HG03196 (cell line): ENCODE measurements around the gene HOXB1.
"Not testable (repeated sequence)": the region's sequence is repeated elsewhere in the genome, so short reads cannot be mapped to it uniquely, and the experiment has no call there.

ENCODE experiments used
- ATAC-seq: cut with Tn5 transposase; IDR thresholded peaks from one replicate; pipeline ENCODE4 v1.9.1; 2021; ENCODE audit not compliant: unreplicated experiment

HOXB1 gene

DNA sequence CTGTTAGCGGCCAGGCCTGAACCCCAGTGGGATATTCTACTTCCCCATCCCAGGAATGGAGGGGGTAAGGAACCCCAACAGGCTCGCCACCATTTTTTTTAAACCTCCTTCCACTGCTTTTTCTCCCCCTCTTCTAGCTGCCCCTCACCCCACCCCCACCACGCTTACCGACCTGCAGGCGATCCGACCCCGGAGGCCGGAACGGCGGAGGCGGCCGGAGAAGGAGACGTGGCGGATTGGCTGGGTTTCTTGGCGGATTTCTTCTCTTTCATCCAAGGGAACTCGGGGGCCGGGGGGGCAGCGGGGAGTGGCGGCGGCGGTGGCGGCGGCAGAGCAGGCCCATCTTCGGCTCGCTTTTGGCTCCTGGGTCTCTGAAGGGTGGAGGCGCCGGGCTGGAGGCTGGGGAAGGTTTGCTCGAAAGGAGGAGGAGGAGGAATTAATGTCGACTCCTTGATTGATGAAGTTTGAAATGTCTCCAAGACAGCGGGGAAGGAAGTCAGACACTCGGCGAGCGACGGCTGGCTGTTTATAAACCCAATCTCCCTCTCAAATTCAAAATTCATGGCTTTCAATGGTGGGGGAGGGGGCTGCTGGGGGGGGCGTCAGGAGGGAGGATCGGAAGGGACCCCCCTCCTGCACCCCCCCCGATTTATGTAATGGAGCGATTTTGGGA, 13.7 kb upstream of the HOXB1 start:
- no peak for ATAC-seq

DNA sequence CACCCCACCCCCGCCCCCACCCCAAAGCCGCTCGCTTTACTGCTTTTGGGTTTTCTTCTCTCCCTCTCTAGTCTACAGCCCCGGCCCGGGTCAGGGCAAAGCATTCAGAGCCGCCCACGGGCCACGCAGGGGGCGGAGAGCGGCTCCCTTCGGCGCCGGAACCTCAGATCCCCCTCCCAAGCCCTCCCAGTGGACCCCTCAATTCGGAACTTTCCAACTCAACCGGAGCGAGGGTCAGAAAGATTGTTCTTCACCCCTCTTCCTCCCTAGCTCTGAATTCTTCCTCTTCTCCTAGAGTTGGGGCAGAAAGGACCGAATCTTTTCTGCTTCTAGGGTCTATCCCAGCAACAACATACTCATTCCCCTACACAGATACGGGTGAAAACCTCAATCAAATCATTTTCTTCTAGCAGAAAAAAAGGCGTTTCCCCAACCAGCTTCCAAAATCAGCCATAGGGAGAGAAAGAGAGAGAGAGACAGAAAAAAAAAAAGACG, 13.1 kb upstream of the HOXB1 start:
- ATAC-seq: peak; percentile 12

DNA sequence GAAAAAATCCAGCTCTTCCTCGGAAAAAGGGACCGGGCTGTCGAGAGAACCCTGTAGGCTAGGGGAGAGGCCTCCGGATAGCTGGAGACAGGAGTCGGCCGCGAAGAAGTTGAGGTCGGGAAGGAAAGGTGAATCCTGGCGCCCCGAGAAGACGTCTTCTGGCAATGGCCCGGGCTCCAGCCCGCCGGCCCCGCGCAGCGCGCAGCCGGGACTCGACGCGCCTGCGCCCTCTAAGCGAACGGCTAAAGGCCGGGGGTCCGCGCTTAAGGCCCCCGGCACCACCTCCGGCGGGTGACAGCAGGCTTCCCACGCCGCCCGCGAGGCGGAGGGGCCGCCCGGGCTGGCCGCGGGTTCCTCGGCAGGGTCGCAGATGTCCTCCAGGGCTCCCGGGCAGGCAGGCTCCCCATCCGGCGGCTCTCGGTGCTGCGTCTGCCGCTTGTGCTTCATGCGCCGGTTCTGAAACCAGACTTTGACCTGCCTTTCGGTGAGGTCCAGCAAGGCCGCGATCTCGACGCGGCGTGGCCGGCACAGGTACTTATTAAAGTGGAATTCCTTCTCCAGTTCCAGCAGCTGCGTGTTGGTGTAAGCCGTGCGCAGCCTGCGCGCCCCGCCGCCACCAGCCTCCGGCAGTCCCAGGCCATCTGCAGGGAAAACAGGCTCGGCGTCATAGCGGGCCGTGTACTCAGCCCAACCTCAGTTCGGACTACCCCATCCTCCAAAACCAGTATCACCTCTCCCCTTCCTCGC, 12.5 kb upstream of the HOXB1 start:
- peak; percentile 50 for ATAC-seq

DNA sequence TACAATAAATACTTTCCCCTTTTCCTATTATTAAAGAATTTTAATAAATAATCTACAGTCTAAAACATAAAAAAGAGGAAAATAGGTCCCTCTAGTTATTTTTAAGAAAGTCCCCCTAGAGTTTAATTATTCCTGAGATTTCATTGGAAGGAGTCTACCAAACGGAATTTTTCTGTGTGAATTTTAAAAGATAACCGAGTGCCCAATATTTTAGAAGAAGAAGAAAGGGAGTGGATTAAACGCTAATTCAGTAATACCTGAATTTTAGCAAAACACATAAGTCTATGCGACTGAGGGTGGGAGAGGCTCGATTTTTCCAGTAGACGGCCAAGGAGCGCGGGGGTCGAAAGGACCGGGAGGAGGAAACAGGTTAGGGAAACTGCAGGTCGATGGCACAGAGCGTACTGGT, 11.9 kb upstream of the HOXB1 start:
- ATAC-seq: no peak

DNA sequence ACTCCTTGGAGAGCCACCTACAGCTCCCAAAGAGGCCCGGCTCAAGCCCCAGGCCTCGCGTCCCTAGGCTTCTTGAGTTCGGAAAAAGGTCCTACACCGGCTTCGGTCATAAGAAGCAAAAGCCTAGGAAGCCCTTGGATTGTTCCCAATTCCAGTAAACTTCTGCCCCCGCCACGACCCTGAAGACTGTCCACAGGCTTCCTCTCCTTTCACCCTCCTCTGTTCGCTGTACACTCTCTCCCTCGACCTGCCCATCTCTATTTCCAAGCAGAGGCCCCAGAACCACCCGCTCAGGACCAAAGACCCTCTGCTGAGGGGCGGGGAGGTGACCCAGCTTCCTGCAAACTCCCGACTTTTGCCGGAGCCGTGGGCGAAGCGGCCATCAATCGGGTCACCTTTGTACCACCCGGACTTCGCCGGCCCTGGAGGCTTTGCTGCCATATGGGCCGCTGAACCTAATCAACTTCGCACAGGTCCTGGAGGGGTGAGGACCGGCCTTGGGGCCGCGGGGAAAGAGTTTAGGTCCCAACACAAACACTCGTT, 11.4 kb upstream of the HOXB1 start:
- no peak for ATAC-seq

DNA sequence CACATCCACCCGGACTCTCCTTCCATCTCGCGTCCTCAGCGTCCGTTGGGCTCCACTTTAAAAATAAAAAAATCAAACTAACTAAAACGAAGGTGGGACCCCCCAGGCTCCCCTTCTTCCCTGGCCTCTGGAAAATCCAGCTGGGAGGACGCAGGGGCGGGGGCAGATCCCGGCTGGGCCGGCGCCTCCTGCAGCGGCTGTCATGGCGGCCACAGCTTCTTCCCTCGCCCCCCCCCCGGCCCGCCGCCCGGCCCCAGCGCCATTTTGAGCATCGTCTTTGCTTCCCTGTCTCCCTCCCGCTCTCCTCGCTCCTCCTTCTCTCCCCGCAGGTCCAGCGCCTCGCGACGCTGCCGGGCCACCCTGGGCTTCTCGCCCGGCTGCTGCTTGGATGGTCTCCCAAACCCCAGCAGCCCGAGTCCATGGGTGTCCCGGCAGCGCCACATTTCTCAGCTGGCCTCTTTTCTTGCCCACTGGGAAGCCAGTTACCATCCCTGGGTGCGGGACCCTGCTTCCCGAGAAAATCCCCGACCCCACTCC, 10.8 kb upstream of the HOXB1 start:
- no peak for ATAC-seq

DNA sequence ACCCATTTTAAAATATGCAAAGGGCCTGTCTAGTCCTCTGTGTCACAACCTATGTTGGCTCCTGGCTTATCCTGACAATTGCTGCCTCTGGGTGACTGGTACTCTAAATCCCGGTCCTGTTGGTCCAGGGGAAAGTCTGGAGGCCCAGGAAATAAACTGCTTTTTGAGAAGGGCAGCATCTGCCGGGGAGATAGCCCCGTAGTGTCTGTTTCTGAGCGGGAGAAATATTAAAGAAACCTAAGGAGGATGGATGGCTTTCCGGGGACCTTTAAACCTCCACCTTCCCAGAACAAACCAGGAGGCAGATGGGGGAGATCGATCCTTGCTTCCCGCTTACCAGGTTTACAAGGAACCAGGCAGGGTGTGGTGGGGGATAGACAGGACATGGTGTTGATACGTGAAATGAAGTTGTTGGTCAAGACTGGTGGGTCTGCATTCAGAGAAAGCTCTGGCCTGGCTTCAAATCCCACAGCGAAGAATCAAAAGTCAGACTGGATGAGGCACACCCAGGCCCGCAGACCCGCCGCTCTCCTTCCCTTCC, 10.3 kb upstream of the HOXB1 start:
- no peak for ATAC-seq

DNA sequence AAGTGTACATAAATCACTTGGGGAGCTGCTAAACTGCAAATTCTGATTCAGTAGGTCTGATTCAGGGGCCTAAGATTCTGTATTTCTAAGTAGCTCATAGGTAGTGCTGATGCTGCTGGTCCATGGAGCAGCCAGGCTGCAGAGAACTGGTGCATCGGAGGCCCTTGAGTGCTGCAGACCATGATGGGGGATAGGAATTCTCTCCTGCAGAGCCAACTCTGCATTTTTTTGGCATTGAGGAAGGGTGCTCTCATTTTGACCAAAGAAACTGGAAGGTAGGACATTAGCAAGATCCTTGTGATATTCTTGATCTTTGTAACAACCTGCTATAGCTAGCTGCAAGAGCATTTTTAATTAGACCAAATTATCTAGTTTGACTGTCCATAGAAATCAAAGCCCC, 9.4 kb upstream of the HOXB1 start:
- ATAC-seq: no peak

DNA sequence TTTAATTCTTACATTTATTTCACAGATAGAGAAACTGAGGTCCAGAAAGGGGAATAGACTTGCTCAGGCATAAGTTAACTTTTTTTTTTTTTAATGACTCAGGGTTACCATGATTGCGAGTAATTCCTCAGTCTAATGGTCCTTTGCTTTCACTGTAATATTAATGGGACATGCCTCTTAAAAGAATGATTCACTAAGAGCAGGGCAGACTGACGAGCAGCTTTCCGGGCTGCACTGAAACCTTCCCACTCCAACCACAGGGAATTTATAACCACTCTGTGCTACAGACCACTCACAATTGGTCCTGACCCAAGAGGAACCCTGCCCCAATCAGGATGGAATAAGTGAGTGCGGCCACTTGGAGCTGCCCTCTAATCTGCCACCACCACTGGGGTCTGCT, 8.4 kb upstream of the HOXB1 start:
- no peak for ATAC-seq

DNA sequence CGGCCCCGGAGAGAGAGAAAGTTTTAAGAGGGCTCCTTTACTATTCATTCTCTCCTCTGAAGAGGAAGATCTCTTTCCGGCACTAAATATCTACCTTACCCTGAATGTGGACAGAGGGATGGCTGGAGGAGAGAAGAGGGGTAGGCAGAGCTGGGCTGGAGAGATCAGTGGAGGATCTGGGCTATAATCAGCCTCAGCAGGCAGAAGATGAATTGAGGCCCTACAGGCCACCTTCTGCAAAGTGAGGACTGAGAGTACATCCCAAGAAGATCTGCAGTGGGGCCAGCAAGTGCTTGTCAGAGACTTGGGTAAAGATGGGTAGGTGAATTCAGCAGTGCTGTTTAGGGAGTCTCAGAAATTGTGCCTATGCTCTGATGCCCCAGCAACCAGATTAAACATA, 6.5 kb upstream of the HOXB1 start:
- ATAC-seq: no peak

DNA sequence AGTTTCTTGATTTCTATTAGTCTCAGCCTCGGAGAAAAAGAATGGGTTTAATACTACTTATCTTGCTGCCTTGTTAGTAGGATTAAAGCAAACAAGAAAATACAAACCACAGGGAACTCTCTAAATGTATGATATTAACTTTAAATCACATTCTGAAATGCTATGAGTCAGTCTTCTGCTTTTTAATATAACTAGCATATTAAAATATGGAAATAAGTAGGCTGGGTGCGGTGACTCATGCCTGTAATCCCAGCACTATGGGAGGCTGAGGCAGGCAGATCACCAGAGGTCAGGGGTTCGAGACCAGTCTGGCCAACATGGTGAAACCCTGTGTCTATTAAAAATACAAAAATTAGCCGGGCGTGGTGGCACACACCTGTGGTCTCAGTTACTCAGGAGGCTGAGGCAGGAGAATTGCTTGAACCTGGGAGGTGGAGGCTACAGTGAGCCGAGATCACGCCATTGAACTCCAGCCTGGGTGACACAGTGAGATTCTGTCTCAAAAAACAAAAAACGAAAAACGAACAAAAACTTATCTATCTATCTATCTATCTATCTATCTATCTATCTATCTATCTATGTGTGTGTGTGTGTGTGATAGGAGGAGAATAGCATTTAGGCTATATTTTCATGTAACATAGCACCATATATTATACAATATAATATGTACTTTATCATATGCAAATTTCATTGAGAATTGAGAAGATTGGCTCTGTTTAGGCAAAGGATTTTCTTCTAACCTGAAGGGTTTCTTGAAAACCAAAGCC, 5.2 kb upstream of the HOXB1 start:
- ATAC-seq: not testable (repeated sequence)

DNA sequence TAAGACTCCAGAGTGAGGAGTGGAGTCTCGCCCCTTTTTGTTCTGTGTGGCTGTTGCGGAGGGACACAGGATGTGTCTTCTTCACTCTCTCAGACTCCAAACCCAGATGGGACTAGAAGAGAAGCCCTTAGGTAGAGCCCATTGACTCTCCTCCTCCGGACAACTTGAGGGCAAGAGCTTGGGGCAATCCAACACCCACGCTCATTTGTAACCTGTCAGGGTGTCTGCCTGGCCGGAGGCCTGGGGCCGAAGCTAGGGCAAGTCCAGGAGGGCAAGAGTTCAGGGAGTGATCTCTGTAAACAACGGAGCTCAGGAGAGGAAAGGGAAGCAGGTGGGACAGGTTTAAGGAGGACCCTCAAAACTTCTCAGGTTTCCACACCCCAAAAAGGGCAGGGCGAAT, 1.4 kb upstream of the HOXB1 start:
- ATAC-seq: no peak

DNA sequence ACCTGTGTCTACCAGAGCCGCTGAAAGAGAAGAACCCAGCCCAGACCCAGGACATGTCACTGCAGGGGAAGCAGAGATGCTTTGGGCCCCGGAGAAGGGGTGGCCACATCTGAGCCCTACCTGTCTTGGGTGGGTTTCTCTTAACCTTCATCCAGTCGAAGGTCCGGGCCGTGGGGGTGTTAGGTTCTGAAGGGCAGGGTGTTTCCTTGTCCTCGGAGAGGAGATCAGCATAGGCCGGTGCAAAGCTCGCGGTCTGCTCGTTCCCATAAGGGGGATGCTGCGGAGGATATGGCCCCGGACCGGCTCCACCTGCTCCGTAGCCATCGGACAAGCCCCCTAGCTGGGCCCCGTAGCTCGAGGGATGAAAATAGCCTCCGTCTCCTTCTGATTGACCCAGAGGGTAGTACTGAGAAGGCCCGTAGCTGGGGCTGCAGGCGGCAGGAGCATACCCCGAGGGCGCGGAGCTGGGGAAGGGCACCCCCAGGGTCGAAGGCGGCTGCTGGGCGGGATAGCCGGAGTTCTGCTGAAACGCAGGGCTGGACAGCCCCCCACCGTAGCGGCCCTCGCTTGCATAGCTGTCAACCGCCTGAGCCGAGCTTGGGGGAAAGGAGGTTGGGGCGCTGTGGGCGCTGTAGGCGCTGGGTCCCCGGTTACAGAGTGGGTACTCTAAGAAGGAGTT, 464 bp downstream of the HOXB1 start:
- no peak for ATAC-seq

DNA sequence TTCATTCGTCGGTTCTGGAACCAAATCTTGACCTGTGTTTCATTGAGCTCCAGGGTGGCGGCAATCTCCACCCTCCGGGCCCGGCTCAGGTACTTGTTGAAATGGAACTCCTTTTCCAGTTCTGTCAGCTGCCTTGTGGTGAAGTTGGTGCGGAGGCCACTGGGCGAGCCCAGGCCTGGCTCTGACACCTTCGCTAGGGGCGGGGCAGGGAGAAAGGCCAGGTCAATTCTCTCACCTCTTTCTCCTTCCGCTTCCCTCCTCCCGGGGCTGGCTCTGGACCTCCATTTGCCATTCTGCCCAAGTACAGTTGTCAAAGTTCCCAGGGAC, 1.2 kb downstream of the HOXB1 start:
- ATAC-seq: no peak

DNA sequence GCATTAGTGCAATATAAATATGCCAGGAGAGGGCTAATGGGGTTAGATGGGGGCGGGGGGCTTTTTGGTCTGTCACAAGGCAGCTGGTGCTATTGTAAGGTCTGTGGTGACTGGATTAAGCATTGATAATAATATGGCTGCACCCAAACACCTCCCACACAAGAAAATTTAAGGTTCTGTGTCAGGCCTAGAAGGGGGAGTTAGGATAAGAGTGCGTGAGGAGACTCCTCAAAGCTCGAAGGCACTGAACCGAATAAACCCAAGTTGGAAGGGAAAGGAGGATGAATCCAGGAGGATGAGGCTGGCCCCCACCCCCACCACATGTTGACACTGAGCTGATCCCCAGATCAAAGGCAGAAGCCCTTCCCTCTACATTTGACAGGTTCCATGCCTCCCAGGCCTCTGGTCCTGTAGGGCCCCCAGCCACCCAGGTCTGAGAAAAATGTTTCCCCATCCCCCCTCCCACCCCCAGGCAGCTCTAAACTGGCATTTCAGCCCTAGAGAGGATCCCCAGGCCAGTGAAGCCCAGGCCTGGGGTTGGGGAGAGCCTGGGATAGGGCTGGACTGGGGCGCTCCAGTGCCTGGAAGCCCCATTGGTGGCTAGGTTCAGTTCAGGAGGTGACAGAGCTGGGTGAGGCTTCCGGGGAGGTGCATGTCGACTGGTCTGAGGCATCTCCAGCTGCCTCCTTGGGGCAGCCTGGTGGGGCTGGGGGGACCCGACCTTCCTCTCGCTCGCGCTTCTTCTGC, 1.7 kb downstream of the HOXB1 start:
- ATAC-seq: no peak

DNA sequence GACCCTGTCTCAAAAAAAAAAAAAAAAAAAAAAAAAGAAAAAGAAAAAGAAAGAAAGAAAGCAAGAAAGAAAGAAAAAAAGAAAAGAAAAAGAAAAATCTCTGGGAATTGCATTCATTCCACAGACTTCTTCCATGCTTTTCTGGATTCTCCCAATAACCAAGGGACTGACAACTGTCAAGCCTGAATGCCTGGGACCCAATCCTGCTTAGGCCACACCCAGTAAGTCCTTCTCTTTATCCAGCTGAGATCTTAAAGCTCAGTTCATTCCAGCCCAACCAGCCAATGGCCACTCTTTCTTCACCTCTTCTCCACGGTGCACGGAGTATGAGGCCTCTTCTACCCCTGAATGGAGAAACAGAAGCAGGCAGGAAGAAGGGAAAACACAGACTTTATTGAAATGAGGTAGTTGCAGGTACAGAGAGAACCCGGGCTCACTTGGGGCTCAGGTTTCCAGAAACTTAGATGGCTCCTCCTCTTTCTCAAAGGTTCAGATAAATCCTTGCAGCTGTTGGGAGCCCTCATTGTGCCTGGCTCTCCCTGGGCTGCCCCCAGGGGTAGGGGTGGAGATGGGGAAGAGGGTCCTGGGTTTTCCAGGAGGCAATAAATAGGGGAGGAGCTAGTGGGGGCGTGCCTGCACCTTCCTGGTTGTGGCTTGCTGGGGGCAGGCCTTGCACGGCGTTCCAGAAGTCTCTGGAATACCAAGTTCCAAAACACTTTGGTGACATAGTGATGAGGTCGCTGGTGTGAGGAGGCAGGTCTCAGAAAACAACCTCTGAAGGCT, 2.5 kb downstream of the HOXB1 start:
- ATAC-seq: no peak

DNA sequence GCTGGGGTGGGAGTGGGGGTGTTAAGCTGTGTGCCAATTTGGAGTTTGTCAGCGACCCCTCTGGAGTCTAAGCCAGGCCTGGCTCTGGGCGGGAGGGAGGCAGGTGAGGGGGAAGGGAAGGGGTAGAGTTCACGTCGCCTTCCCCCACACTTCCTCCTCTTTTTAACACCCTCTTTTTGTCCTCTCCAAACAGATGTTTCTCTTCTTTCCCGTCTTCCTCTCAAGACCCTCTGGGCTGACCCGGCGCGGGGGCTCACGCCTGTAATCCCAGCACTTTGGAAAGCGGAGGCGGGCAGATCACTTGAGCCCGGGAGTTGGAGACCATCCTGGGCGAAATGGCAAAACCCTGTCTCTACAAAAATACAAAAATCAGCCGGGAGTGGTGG, 3.3 kb downstream of the HOXB1 start:
- ATAC-seq: no peak

DNA sequence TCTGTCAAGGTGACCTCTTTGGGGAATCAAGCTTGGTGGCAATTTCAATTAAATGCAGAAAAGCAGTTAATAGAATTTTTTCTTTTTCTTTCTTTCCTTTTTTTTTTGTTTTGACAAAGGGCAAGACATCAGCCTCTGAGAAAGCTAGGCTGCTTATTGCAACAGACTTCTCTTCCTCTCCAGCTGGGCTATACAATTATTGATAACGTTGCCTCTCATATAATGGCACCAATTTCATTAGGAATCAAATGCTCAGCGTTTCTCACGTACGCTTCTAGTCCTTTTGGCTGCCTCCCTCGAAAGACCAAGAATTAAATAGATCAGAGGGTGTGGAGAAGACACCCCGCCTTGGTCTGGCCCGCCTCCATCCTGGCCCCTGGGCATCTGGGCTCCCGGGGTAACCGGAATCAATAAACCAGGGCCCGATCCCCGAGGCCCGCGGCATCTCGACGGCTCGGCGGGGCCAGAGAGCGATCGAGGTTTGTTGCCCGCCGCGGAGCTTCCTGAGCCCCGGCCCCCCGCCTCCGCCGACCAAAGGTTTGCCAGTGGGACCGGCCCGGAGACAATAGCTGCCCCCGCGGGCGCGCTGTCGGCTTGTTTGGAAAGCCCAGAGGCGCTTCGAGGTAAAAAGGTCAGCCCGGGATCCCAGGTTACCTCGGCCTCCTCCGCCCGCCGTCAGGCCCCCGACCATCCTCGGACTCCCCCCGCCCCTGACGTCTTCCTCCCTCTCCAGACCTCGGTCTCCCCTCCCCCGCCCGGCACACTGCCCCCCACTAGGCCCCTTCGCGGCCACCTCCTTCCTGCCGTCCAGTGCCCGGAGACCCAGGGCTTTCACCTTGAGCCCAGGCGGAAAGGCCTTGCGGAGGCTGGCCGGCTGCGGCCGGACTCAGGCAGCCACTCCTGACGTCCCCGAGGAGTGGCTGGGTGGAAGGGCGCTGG, 3.9 kb downstream of the HOXB1 start:
- no peak for ATAC-seq
